Keratinocyte (primary cell): ENCODE measurements around the gene UFD1. TPM values are rescaled to one million over a fixed set of nuclear protein-coding genes. Genes with fewer than 3 reads are reported as not detected.

Experiments
- DNase-seq: peaks from one replicate; pipeline ENCODE4 v3.0.0-alpha.2; 2011; ENCODE audit warnings: low read depth, missing footprints, low spot score
- FAIRE-seq: peaks from 2 replicates; lab custom pipeline; 2011; peaks lifted over from hg19 to GRCh38; lab: Jason Lieb, UNC
- H2AFZ ChIP-seq: 2 replicates; pipeline ENCODE4 v1.6.0; 2012; ENCODE audit warnings: low read length, control low read depth, inconsistent platforms; ENCODE audit not compliant: control insufficient read depth
- H3K27ac ChIP-seq: 2 replicates; pipeline ENCODE4 v1.5.1; 2011; ENCODE audit warnings: low read length; ENCODE audit not compliant: control insufficient read depth, insufficient read depth
- H3K27me3 ChIP-seq: 3 replicates; pipeline ENCODE4 v1.6.0; 2011; ENCODE audit warnings: low read length; ENCODE audit not compliant: control insufficient read depth, insufficient read depth; ENCODE audit errors: extremely low read depth
- H3K36me3 ChIP-seq, 2 experiments: 2 replicates in 1 of 2; 3 replicates in 1 of 2; pipeline ENCODE4 v1.5.1; 2011; ENCODE audit warnings: low read length in 2 of 2, mild to moderate bottlenecking in 1 of 2; ENCODE audit not compliant: control insufficient read depth in 2 of 2, insufficient read depth in 2 of 2; ENCODE audit errors: extremely low read depth in 1 of 2
- H3K4me1 ChIP-seq: 3 replicates; pipeline ENCODE4 v1.5.1; 2011; ENCODE audit warnings: low read length; ENCODE audit not compliant: control insufficient read depth, insufficient read depth; ENCODE audit errors: extremely low read depth
- H3K4me2 ChIP-seq: 3 replicates; pipeline ENCODE4 v1.6.0; 2011; ENCODE audit warnings: low read depth, low read length; ENCODE audit not compliant: control insufficient read depth, insufficient read depth; ENCODE audit errors: extremely low read depth
- H3K4me3 ChIP-seq, 3 experiments: fragments of 200-600 bp in 1 of 3; sonication (generic) in 1 of 3; 2 replicates in 2 of 3; 3 replicates in 1 of 3; pipeline ENCODE4 v1.5.1; 2011 to 2016; ENCODE audit warnings: low read length in 3 of 3, mild to moderate bottlenecking in 3 of 3, control low read depth in 2 of 3, inconsistent platforms in 1 of 3, low read depth in 1 of 3, mixed read lengths in 1 of 3, mixed run types in 1 of 3, moderate library complexity in 1 of 3; ENCODE audit not compliant: control insufficient read depth in 2 of 3, insufficient read depth in 2 of 3; ENCODE audit errors: extremely low read depth in 1 of 3
- H3K79me2 ChIP-seq: 2 replicates; pipeline ENCODE4 v1.6.0; 2012; ENCODE audit warnings: low read length; ENCODE audit not compliant: control insufficient read depth, insufficient read depth
- H3K9ac ChIP-seq: 3 replicates; pipeline ENCODE4 v1.6.0; 2011; ENCODE audit warnings: low read length; ENCODE audit not compliant: control insufficient read depth, insufficient read depth; ENCODE audit errors: extremely low read depth
- H3K9me1 ChIP-seq: 3 replicates; pipeline ENCODE4 v1.6.0; 2011; ENCODE audit warnings: low read length; ENCODE audit not compliant: control insufficient read depth, insufficient read depth; ENCODE audit errors: extremely low read depth
- H3K9me3 ChIP-seq: 2 replicates; pipeline ENCODE4 v1.5.1; 2012; ENCODE audit warnings: low read depth, low read length; ENCODE audit not compliant: control insufficient read depth
- H4K20me1 ChIP-seq: 3 replicates; pipeline ENCODE4 v1.6.0; 2011; ENCODE audit warnings: low read length; ENCODE audit not compliant: control insufficient read depth, insufficient read depth; ENCODE audit errors: extremely low read depth
- EZH2 ChIP-seq: IDR thresholded peaks from one replicate; pipeline ENCODE4 v1.6.1; 2012; ENCODE audit warnings: inconsistent platforms, mild to moderate bottlenecking, low read length, moderate library complexity
- dilution Hi-C: fragments of 300-500 bp; cut with MboI; formaldehyde crosslinking; loops from one replicate; pipeline ENCODE4 v1.7.0; 2020; ENCODE audit warnings: low sequenced_read_pairs; ENCODE audit not compliant: extremely low pct_ligation_motif_present
- polyA plus RNA-seq, 5 experiments: library from polyadenylated mRNA; depleted of rRNA in 3 of 5; stranded (reverse) in 3 of 5; stranded (forward) in 1 of 5; unstranded in 1 of 5; fragments of >200 nt; gene quantifications; 1 replicate in 1 of 5; 2 replicates in 3 of 5; 3 replicates in 1 of 5; pipeline versions ENCODE4 v1.2.1 to v1.2.3, GENCODE V29; 2011 to 2012; ENCODE audit warnings: missing spikeins in 2 of 5, low read depth in 1 of 5, low replicate concordance in 1 of 5
- TF ChIP-seq, protein P1 (sequence below), 3 experiments: IDR thresholded peaks in 1 of 3; conservative IDR thresholded peaks in 1 of 3; optimal IDR thresholded peaks in 1 of 3; 2 replicates in 2 of 3; 3 replicates in 1 of 3; pipeline versions ENCODE3 to v1.5.1; 2011; ENCODE audit warnings: low read length in 3 of 3, mild to moderate bottlenecking in 3 of 3, moderate library complexity in 2 of 3, control low read depth in 1 of 3, inconsistent platforms in 1 of 3; ENCODE audit not compliant: insufficient read depth in 2 of 3; ENCODE audit errors: extremely low read depth in 1 of 3

UFD1 gene
- polyA plus RNA-seq, 1 donor (not counting 4 experiments of a cell fraction or from before 2014, with no cell fraction given), result 145 TPM

DNA sequence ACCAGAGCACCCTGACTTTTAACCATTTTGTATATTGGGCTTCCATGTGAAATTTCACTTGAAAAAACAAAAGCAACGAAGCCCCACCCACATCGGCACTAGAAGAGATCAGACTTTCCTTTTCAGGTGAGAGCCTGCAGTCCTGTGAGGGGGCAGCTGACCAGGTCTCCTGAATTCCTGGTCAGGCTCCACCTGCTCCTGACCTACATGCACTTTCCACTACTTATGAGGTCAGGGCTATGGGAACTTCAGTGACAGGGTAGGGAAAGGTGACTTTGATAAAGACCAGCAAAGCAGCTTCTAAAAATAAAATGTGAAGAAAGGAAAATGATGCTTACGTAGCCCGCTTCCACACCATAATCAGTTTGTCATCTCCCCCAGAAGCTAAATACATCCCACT lies 72.1 kb downstream of the UFD1 start:
- dilution Hi-C loops, result no loop called here
- no peaks in the 10 kb centered on the region for H3K9me1 ChIP-seq
- DNase-seq, result no peak
- TF ChIP-seq, protein P1, sequence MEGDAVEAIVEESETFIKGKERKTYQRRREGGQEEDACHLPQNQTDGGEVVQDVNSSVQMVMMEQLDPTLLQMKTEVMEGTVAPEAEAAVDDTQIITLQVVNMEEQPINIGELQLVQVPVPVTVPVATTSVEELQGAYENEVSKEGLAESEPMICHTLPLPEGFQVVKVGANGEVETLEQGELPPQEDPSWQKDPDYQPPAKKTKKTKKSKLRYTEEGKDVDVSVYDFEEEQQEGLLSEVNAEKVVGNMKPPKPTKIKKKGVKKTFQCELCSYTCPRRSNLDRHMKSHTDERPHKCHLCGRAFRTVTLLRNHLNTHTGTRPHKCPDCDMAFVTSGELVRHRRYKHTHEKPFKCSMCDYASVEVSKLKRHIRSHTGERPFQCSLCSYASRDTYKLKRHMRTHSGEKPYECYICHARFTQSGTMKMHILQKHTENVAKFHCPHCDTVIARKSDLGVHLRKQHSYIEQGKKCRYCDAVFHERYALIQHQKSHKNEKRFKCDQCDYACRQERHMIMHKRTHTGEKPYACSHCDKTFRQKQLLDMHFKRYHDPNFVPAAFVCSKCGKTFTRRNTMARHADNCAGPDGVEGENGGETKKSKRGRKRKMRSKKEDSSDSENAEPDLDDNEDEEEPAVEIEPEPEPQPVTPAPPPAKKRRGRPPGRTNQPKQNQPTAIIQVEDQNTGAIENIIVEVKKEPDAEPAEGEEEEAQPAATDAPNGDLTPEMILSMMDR (optimal IDR thresholded peaks at IDR 0.05 in 1 of 3, IDR thresholded peaks at IDR 0.05 in 1 of 3, conservative IDR thresholded peaks at IDR 0.05 in 1 of 3; ENCODE audit: extremely low read depth in 1 of 3, insufficient read depth in 2 of 3, low read length in 3 of 3), result no peak
- no peak for TF ChIP-seq EZH2
- peaks cover 5% of the 10 kb centered on the region for H4K20me1 ChIP-seq
- H3K27me3 ChIP-seq, result no peaks in the 10 kb centered on the region
- H3K9ac ChIP-seq, result no peak overlapping the region
- H3K79me2 ChIP-seq, result peaks cover 11% of the 10 kb centered on the region
- H3K4me3 ChIP-seq, result no peak overlapping the region
- H3K36me3 ChIP-seq, result peaks cover 32 to 33% of the 10 kb centered on the region in 2 experiments
- H3K4me2 ChIP-seq, result no peak overlapping the region
- H2AFZ ChIP-seq, result no peak overlapping the region
- no peak for FAIRE-seq
- H3K9me3 ChIP-seq, result no peaks in the 10 kb centered on the region
- H3K27ac ChIP-seq, result no peak overlapping the region
- H3K4me1 ChIP-seq, result no peaks in the 10 kb centered on the region

DNA sequence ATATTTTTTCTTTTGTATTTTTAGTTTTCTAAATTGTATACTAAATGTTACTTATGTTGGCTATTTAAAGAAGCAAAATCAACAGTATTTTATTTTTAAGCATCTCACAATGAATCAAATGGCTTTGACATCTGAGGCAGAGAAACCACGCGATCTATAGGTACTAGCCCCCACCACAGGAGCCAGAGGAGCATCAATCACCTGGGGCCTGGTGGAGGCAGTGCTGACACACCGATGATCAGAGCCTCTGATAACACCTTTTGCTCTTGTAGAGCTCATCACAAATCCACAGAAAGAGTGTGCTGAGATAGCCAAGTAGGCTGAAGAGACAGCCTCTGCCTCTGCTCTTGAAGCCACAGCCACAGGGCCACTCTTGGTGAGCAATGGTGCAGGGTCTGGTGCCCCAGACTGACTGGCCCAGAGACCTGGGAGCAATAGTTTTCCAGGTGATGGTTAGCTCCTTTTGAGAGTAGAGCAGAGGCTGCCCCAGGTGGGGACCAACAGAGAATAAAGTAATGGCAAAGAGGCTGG lies 72.6 kb downstream of the UFD1 start:
- H2AFZ ChIP-seq, result no peak overlapping the region
- dilution Hi-C loops, result no loop called here

More for the DNA sequence above, 72.6 kb downstream of the UFD1 start:
- FAIRE-seq (no peak), DNase-seq (no peak)
- Histone ChIP-seq H3K4me2 (no peak overlapping the region), H3K9ac (no peak overlapping the region), H3K9me3 (no peaks in the 10 kb centered on the region), H3K27me3 (no peaks in the 10 kb centered on the region), H3K9me1 (no peaks in the 10 kb centered on the region), H3K27ac (no peak overlapping the region), H3K79me2 (peaks cover 6% of the 10 kb centered on the region), H4K20me1 (peaks cover 2% of the 10 kb centered on the region), H3K4me3 (no peak overlapping the region), H3K36me3 (peaks cover 32 to 37% of the 10 kb centered on the region in 2 experiments), H3K4me1 (no peaks in the 10 kb centered on the region)
- TF ChIP-seq, protein P1 (optimal IDR thresholded peaks at IDR 0.05 in 1 of 3, IDR thresholded peaks at IDR 0.05 in 1 of 3, conservative IDR thresholded peaks at IDR 0.05 in 1 of 3; ENCODE audit: extremely low read depth in 1 of 3, insufficient read depth in 2 of 3, low read length in 3 of 3), result no peak
- no peak for TF ChIP-seq EZH2
